ENCODE data around the gene RNF223. TPM values are rescaled to one million over a fixed set of nuclear protein-coding genes. Genes with fewer than 3 reads are reported as not detected.
"Not testable (repeated sequence)": the region's sequence is repeated elsewhere in the genome, so short reads cannot be mapped to it uniquely, and the experiment has no call there.

RNF223 gene
- total and polyA plus RNA-seq, 11 donors, result not detected

- H3K4me1 ChIP-seq, result peaks cover 0 to 33% (median 13%) of the 10 kb centered on the region in 12 donors
- H3K9me3 ChIP-seq, result no peaks in the 10 kb centered on the region
- peaks cover 0 to 7% (median 0%) of the 10 kb centered on the region in 9 donors for H3K36me3 ChIP-seq
- DNase-seq, result no peak
- TF ChIP-seq CTCF (IDR thresholded peaks at IDR 0.05) (no peak), POLR2A (IDR thresholded peaks at IDR 0.05) (no peak)
- no peak overlapping the region for H3K27ac ChIP-seq
- WGBS, 4 donors, result 21 to 30% (median 26%) methylated on average over 24 of the region's 24 CpGs
- ATAC-seq, result no peak
- peaks cover 19 to 55% (median 34%) of the 10 kb centered on the region in 9 donors for H3K27me3 ChIP-seq
- intact Hi-C loops (cut with DNase I), result loop anchor here in 1 of 10 donors (2.0 kb wide), 1 partner anchor 21 kb away; no protein-coding TSS in a partner anchor
- H3K4me3 ChIP-seq, result peak overlapping the region in 5 of 12 donors; percentile 49 to 70 (median 60)
Measured at GRCh38 chr1:1058088-1058905, 15.8 kb downstream of the RNF223 start.

DNA sequence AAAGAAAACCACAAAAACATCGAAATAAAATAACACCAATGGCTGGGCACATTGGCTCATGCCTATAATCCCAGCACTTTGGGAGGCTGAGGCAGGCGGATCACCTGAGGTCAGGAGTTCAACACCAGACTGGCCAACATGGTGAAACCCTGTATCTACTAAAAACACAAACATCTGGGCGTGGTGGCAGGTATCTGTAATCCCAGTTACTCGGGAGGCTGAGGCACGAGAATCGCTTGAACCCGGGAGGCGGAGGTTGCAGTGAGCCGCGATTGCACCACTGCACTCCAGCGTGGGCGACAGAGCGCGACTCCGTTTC, 16.4 kb downstream of the RNF223 start:
- not testable (repeated sequence) for ATAC-seq, H3K4me3 ChIP-seq, DNase-seq, H3K9me3 ChIP-seq, H3K36me3 ChIP-seq, H3K27ac ChIP-seq
- intact Hi-C loops (cut with DNase I), result loop anchor here in 1 of 10 donors (2.0 kb wide), 1 partner anchor 21 kb away; no protein-coding TSS in a partner anchor
- peaks cover 14 to 50% (median 28%) of the 10 kb centered on the region in 9 donors for H3K27me3 ChIP-seq
- 67 to 78% (median 74%) methylated on average over 15 of the region's 15 CpGs for WGBS, 4 donors
- H3K4me1 ChIP-seq, result peaks cover 0 to 33% (median 13%) of the 10 kb centered on the region in 12 donors

DNA sequence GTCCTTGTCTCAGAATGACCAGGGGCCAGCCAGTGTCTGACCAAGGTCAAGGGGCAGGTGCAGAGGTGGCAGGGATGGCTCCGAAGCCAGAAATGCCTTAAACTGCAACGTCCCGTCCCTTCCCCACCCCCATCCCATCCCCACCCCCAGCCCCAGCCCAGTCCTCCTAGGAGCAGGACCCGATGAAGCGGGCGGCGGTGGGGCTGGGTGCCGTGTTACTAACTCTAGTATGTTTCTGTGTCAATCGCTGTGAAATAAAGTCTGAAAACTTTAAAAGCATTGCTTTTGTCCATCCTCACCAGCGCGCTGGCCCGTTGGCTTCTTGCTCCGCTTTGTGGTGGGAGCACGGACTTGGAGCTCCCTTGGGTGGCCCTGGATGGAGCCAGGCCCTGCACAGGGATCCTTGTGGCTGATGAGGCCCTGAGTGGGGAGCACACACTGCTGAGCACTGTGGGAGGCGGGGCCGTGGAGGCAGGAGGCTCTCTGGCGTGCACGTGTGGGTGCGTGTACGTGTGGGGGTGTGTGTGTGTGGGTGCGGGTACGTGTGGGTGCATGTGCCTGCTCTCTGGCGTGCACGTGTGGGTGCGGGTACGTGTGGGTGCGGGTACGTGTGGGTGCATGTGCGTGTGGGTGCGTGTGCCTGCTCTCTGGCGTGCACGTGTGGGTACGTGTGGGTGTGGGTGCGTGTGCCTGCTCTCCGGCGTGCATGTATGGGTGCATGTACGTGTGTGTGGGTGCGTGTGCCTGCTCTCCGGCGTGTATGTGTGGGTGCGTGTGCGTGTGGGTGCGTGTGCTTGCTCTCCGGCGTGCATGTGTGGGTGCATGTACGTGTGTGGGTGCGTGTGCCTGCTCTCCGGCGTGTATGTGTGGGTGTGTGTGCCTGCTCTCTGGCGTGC, 18.0 kb downstream of the RNF223 start:
- no peak for DNase-seq
- ATAC-seq, result no peak
- Histone ChIP-seq H3K27ac (no peak overlapping the region), H3K4me3 (no peak overlapping the region), H3K4me1 (peaks cover 0 to 25% (median 12%) of the 10 kb centered on the region in 12 donors), H3K36me3 (peaks cover 0 to 16% (median 0%) of the 10 kb centered on the region in 9 donors), H3K27me3 (peaks cover 12 to 36% (median 21%) of the 10 kb centered on the region in 9 donors), H3K9me3 (no peaks in the 10 kb centered on the region)
- TF ChIP-seq CTCF (IDR thresholded peaks at IDR 0.05) (no peak), POLR2A (IDR thresholded peaks at IDR 0.05) (no peak)
- intact Hi-C loops (cut with DNase I), result no loop called here
- 87 to 90% (median 88%) methylated on average over 46 to 50 of the region's 50 CpGs for WGBS, 4 donors

- no peak for ATAC-seq
- no peak for DNase-seq
- Histone ChIP-seq H3K27ac (no peak overlapping the region), H3K4me3 (no peak overlapping the region), H3K36me3 (peaks cover 0 to 24% (median 0%) of the 10 kb centered on the region in 9 donors), H3K9me3 (no peaks in the 10 kb centered on the region), H3K4me1 (peaks cover 0 to 21% (median 11%) of the 10 kb centered on the region in 12 donors), H3K27me3 (peaks cover 2 to 24% (median 13%) of the 10 kb centered on the region in 9 donors)
- TF ChIP-seq POLR2A (IDR thresholded peaks at IDR 0.05), result no peak
- TF ChIP-seq CTCF (IDR thresholded peaks at IDR 0.05), result no peak
- 78 to 93% (median 92%) methylated on average over 10 to 23 of the region's 23 CpGs for WGBS, 4 donors
- intact Hi-C loops (cut with DNase I), result no loop called here
Measured at GRCh38 chr1:1054971-1055370, 19.1 kb downstream of the RNF223 start.
